Activated B cell treated with CpG ODN at 0.5 μM for 24 hours (primary cell): ENCODE measurements around the gene MAPK10. TPM values are rescaled to one million over a fixed set of nuclear protein-coding genes. Genes with fewer than 3 reads are reported as not detected.

Experiments used
- ATAC-seq: fragments of 200-7000 bp; cut with Tn5 transposase; one replicate; pipeline ENCODE4 v1.10.0; 2021; ENCODE audit warnings: low read depth, mild to moderate bottlenecking, moderate library complexity
- CTCF ChIA-PET: fragments of 350-600 bp; sonication (Branson Sonifier 250); formaldehyde crosslinking; loops from one replicate; lab custom pipeline; 2021; ENCODE audit warnings: antibody characterized with exemption; lab: Charles Lee
- POLR2A ChIA-PET: fragments of 350-600 bp; sonication (Branson Sonifier 250); formaldehyde crosslinking; loops from one replicate; lab custom pipeline; 2021; ENCODE audit warnings: antibody characterized with exemption; lab: Charles Lee
- DNase-seq: peaks from one replicate; pipeline ENCODE4 v3.0.0; 2022
- H3K27ac Mint-ChIP-seq: one replicate; pipeline ENCODE4 v1.8.0; 2020; ENCODE audit warnings: mixed read lengths
- H3K27me3 Mint-ChIP-seq: one replicate; pipeline ENCODE4 v1.8.0; 2021; ENCODE audit warnings: mixed read lengths
- H3K36me3 Mint-ChIP-seq: one replicate; pipeline ENCODE4 v1.8.0; 2021; ENCODE audit warnings: low read depth, mixed read lengths
- H3K4me1 Mint-ChIP-seq: one replicate; pipeline ENCODE4 v1.8.0; 2021; ENCODE audit warnings: mixed read lengths
- H3K4me3 Mint-ChIP-seq: one replicate; pipeline ENCODE4 v1.8.0; 2020; ENCODE audit warnings: mild to moderate bottlenecking, mixed read lengths
- H3K9me3 Mint-ChIP-seq: one replicate; pipeline ENCODE4 v1.8.0; 2020; ENCODE audit warnings: mixed read lengths
- intact Hi-C: fragments of 100-400 bp; cut with micrococcal nuclease; formaldehyde crosslinking; loops from one replicate; pipeline ENCODE4 v1.15.1; 2024
- total RNA-seq: library from RNA; stranded (reverse); gene quantifications from 2 replicates; pipeline ENCODE4 v1.2.3, GENCODE V29; 2022
- TF ChIP-seq, protein P1 (sequence below): fragments of 200-600 bp; IDR thresholded peaks from one replicate; pipeline ENCODE4 v1.8.0; 2022; ENCODE audit warnings: antibody characterized with exemption, mild to moderate bottlenecking

The MAPK10 gene
- total RNA-seq, 1 donor from 2014 or later: 0.75 TPM

DNA sequence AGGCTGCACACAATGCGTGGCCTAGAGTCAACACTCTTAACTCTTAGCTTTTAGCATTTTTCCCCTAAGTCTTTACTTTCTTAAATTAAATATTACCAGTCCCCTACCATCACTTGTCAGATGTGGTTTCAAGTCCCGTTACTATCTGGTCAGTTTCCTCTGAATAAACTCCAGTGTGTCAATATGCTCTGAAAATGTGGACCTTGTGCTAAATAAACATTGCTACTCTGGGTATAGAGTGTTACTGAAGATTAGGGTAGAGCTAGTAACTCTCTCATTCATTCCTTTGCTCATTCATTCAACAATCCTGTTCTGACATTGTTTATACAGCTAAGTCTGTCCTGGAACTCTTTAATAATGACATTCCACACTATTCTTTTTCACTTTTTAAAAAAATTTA lies 251.0 kb downstream of the MAPK10 start:
- H3K27me3 Mint-ChIP-seq: no peaks in the 10 kb centered on the region
- CTCF ChIA-PET: no interaction called here

DNA sequence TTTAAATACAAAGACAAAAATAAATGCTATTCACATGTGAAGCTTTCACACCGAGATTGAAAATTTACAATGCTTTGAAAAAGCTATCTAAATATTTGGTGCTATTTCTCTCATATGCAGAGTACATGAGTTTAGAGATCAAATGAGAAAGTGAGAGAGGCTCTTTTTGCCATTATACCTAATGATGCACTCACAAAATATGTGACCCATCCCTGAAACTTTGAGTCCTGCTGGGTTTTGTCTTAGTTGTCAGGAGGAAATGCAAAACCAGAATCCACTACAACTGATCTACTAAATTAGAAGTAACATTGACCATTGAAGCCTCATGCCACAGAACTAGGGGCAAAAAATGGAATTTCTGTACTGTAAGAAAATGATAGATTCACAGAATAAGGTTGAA lies 251.7 kb downstream of the MAPK10 start:
- no peak overlapping the region for H3K27ac Mint-ChIP-seq
- no peaks in the 10 kb centered on the region for H3K27me3 Mint-ChIP-seq
- H3K9me3 Mint-ChIP-seq: peaks cover 8% of the 10 kb centered on the region
- no peaks in the 10 kb centered on the region for H3K4me1 Mint-ChIP-seq
- no peaks in the 10 kb centered on the region for H3K36me3 Mint-ChIP-seq
- ATAC-seq (no peak), DNase-seq (no peak)
- H3K4me3 Mint-ChIP-seq: no peak overlapping the region
- intact Hi-C loops: no loop called here
- TF ChIP-seq, protein P1, sequence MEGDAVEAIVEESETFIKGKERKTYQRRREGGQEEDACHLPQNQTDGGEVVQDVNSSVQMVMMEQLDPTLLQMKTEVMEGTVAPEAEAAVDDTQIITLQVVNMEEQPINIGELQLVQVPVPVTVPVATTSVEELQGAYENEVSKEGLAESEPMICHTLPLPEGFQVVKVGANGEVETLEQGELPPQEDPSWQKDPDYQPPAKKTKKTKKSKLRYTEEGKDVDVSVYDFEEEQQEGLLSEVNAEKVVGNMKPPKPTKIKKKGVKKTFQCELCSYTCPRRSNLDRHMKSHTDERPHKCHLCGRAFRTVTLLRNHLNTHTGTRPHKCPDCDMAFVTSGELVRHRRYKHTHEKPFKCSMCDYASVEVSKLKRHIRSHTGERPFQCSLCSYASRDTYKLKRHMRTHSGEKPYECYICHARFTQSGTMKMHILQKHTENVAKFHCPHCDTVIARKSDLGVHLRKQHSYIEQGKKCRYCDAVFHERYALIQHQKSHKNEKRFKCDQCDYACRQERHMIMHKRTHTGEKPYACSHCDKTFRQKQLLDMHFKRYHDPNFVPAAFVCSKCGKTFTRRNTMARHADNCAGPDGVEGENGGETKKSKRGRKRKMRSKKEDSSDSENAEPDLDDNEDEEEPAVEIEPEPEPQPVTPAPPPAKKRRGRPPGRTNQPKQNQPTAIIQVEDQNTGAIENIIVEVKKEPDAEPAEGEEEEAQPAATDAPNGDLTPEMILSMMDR: no peak
- CTCF ChIA-PET: no interaction called here
- POLR2A ChIA-PET: no interaction called here

More for the DNA sequence above, 251.0 kb downstream of the MAPK10 start:
- ATAC-seq (no peak), DNase-seq (no peak)
- Mint-ChIP-seq H3K36me3 (no peaks in the 10 kb centered on the region), H3K27ac (no peak overlapping the region), H3K9me3 (peaks cover 8% of the 10 kb centered on the region), H3K4me1 (no peaks in the 10 kb centered on the region), H3K4me3 (no peak overlapping the region)
- intact Hi-C loops: no loop called here
- POLR2A ChIA-PET: no interaction called here
- TF ChIP-seq, protein P1: no peak

DNA sequence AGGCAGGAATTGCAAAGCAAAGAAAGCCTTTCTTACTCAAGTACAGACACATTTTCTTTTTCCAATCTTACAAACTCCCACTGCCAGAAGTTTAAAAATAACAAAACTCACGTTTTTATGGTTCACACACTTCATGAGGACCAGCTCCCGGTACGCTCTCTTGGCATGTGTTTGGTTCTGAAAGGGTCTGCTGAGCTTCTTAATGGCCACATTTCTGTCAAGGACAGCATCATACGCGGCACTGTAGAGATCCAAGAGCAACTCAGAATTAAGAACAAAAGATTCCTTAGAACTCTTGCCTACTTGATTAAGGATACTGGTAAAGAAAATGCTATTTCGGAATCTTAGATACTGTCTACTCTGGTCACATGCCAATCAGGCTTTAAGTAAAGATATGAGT lies 252.7 kb downstream of the MAPK10 start:
- Mint-ChIP-seq H3K4me3 (no peak overlapping the region), H3K27me3 (no peaks in the 10 kb centered on the region), H3K9me3 (peaks cover 5% of the 10 kb centered on the region), H3K27ac (no peak overlapping the region), H3K4me1 (no peaks in the 10 kb centered on the region), H3K36me3 (no peaks in the 10 kb centered on the region)
- intact Hi-C loops: no loop called here
- TF ChIP-seq, protein P1: no peak
- CTCF ChIA-PET: no interaction called here
- no peak for DNase-seq
- ATAC-seq: no peak
- POLR2A ChIA-PET: no interaction called here

DNA sequence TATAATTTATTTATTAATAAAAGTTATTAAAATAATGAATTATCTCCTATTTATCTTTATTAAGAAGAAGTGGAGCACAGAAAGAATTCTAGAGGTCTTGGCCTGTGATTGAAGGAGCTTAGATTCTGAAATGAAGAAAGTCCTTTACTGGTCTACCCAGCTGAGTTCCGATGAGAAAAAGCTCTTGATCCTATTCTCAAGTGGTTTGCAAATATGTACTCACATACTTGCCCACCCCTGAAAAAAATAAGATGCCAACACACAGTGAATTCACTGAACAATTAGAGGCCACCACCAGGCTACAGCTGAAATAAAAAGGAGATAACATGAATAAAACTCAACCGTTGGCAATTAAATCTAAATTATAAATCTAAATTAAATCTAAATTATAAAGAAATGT lies 253.4 kb downstream of the MAPK10 start:
- ChIA-PET POLR2A (no interaction called here), CTCF (no interaction called here)
- Mint-ChIP-seq H3K27me3 (no peaks in the 10 kb centered on the region), H3K36me3 (no peaks in the 10 kb centered on the region), H3K4me3 (no peak overlapping the region), H3K27ac (no peak overlapping the region), H3K4me1 (no peaks in the 10 kb centered on the region), H3K9me3 (peaks cover 4% of the 10 kb centered on the region)
- DNase-seq (no peak), ATAC-seq (no peak)
- intact Hi-C loops: no loop called here
- TF ChIP-seq, protein P1: no peak

DNA sequence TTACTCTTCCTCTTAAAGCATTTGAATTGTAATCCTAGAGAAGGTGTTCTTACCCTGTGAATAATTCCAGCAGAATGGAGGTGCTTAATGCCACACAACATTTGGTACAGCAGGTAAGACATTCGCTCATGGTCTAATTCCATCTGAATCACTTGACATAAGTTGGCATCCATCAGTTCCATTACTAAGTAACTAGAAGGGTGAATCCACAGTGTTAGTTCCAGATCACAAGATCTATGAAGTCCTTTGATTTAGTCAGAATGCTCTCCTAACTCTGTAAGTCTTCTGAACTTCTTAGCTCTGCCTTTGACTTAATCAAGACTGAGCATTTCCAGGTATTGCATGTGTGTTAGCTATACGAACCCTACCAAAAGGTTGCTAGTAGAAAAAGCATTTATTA lies 258.0 kb downstream of the MAPK10 start:
- no peak overlapping the region for H3K4me3 Mint-ChIP-seq
- no peaks in the 10 kb centered on the region for H3K9me3 Mint-ChIP-seq
- no peaks in the 10 kb centered on the region for H3K27me3 Mint-ChIP-seq
- intact Hi-C loops: no loop called here
- no peak for DNase-seq
- POLR2A ChIA-PET: no interaction called here
- TF ChIP-seq, protein P1: no peak
- no peaks in the 10 kb centered on the region for H3K36me3 Mint-ChIP-seq
- no peak for ATAC-seq
- no peak overlapping the region for H3K27ac Mint-ChIP-seq
- no peaks in the 10 kb centered on the region for H3K4me1 Mint-ChIP-seq
- CTCF ChIA-PET: no interaction called here
